ENCODE data around the gene PCDH9.

The PCDH9 gene

DNA sequence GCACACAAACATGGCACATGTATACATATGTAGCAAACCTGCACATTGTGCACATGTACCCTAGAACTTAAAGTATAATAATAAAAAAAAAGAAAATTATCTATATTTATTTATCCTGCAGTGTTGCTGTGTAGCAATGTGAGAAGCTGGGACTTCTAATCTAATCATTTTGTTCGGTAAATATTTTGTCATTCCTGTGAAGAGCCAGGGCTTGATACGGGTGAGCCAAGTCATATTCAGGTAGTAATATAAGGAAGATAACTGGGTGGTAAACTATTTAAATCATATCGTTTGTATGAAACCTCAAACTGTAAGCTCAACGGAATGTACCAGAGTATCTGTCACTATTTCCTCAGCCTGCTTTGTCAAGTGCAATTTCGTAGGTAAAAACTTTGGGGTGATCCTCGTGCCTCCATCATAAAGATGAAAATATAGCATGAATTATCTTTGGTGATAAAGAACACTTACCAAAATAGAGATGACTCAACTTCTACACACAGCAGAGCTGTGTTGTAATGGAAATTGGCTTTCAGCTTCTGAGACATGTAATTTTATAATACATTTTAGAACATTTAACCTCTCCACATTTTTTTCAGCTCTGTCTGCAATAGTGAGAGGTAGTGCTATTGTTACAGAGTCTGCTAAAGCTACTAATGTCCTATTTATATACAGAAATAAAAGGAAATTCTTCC is 92.9 kb downstream of the PCDH9 start:
- Histone ChIP-seq H3K27me3 (replicated peaks) (no peaks in the 10 kb centered on the region), H3K27ac (no peak overlapping the region), H3K4me3 (ENCODE audit: low read depth, low read length) (no peak overlapping the region), H3K36me3 (replicated peaks) (no peaks in the 10 kb centered on the region)
- in situ Hi-C loops (cut with HindIII; ENCODE audit: low pct_ligation_motif_present, low sequenced_read_pairs), result no loop called here
- TF ChIP-seq, protein P1, sequence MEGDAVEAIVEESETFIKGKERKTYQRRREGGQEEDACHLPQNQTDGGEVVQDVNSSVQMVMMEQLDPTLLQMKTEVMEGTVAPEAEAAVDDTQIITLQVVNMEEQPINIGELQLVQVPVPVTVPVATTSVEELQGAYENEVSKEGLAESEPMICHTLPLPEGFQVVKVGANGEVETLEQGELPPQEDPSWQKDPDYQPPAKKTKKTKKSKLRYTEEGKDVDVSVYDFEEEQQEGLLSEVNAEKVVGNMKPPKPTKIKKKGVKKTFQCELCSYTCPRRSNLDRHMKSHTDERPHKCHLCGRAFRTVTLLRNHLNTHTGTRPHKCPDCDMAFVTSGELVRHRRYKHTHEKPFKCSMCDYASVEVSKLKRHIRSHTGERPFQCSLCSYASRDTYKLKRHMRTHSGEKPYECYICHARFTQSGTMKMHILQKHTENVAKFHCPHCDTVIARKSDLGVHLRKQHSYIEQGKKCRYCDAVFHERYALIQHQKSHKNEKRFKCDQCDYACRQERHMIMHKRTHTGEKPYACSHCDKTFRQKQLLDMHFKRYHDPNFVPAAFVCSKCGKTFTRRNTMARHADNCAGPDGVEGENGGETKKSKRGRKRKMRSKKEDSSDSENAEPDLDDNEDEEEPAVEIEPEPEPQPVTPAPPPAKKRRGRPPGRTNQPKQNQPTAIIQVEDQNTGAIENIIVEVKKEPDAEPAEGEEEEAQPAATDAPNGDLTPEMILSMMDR (IDR thresholded peaks at IDR 0.05; ENCODE audit: low read depth, low read length, missing control alignments), result no peak
- no peak for DNase-seq

DNA sequence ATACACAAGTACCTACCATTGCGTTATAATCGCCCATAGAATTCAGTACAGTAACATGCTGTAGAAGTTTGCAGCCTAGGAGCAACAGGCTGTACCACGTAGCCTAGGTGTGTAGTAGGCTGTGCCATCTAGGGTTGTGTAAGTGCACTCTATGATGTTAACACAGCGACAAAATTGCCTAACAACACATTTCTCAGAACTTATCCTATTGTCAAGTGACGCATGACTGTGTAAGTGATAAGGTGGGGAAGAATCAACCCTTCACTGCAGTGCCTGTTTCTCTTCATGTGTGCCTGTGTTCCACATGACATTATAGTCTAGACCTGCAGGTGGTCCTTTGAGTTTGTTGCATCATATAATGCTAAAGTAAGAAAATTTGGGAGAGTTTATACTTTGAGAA is 94.0 kb downstream of the PCDH9 start:
- DNase-seq, result no peak
- Histone ChIP-seq H3K4me3 (ENCODE audit: low read depth, low read length) (no peak overlapping the region), H3K27me3 (replicated peaks) (no peaks in the 10 kb centered on the region), H3K27ac (no peak overlapping the region), H3K36me3 (replicated peaks) (no peaks in the 10 kb centered on the region)
- TF ChIP-seq, protein P1 (IDR thresholded peaks at IDR 0.05; ENCODE audit: low read depth, low read length, missing control alignments), result no peak
- in situ Hi-C loops (cut with HindIII; ENCODE audit: low pct_ligation_motif_present, low sequenced_read_pairs), result no loop called here

DNA sequence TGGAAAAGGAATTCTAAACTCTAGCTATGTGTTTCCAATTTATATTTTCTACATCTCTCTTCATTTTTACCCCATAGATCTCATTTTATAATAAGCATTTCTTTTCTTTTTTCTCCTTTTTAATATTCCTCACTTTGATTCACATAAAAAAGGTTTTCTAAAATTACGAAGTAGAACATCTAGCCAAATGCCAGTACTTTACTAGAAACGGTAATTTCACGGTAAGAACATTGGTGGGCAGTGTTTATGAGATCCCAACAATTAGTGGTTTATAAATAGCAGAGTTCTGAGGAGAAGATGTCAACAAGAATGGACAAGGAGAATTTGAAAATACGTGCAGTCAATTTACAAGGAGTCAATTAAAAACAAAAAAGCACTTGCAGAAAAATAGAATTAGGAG is 94.8 kb downstream of the PCDH9 start:
- DNase-seq, result no peak
- Histone ChIP-seq H3K27me3 (replicated peaks) (no peaks in the 10 kb centered on the region), H3K4me3 (ENCODE audit: low read depth, low read length) (no peak overlapping the region), H3K36me3 (replicated peaks) (no peaks in the 10 kb centered on the region), H3K27ac (no peak overlapping the region)
- in situ Hi-C loops (cut with HindIII; ENCODE audit: low pct_ligation_motif_present, low sequenced_read_pairs), result no loop called here
- TF ChIP-seq, protein P1 (IDR thresholded peaks at IDR 0.05; ENCODE audit: low read depth, low read length, missing control alignments), result no peak

DNA sequence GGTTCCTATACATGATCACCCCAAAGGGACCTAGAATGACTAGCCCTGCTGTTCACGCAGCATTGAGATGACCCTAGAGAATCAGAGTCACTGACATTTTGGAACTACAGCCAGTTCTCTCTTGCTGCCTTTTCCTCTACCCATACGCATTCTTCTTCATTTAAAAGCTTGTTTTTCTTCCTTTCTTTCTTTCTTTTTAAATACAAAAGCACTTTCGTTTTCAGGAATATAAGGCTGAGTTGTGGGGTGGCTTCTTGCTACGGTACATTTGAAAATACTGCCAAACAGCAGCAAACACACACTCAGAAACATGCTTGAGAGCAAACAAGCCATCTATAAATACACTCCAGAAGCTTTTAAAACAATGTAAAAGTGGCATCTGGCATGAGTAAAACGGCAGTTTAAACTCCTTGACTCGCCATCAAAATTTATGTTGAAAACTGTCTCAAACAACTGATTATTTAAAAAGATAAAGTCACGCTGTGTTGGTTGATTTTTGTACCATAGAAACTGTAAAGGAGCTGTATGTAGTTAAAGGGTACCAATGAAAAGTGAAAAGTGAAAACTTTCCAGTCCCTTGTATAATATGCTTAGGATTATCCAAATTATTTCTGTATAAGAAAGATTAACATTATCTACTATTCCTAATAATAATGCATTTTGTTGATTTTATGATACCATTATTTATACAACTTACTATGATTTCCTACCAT is 95.6 kb downstream of the PCDH9 start:
- no peaks in the 10 kb centered on the region for H3K27me3 ChIP-seq (replicated peaks)
- TF ChIP-seq, protein P1 (IDR thresholded peaks at IDR 0.05; ENCODE audit: low read depth, low read length, missing control alignments), result no peak
- in situ Hi-C loops (cut with HindIII; ENCODE audit: low pct_ligation_motif_present, low sequenced_read_pairs), result no loop called here
- peak overlapping the region; percentile 19 for H3K27ac ChIP-seq
- peak overlapping the region; percentile 18 for H3K4me3 ChIP-seq (ENCODE audit: low read depth, low read length)
- no peaks in the 10 kb centered on the region for H3K36me3 ChIP-seq (replicated peaks)
- peak; percentile 9 for DNase-seq

DNA sequence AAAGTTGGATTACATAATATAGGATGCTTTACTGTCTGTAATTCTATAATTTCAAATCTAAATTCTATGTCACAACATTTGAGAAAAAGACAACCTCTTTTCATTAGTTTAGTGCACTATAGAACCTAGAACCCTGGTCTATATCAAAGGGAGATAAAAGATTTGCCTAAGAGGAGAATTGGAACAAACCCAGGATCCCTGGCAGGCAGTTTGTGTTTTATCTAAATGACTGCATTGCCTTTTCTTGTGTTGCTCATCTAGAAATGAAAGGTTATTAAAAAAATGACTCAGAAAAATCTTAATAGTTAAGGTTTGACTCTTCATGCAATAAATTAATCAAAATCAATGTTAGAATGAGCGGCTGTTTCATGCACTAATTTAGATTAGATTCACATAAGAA is 96.7 kb downstream of the PCDH9 start:
- no peak overlapping the region for H3K4me3 ChIP-seq (ENCODE audit: low read depth, low read length)
- no peak for DNase-seq
- H3K27me3 ChIP-seq (replicated peaks), result no peaks in the 10 kb centered on the region
- no peaks in the 10 kb centered on the region for H3K36me3 ChIP-seq (replicated peaks)
- in situ Hi-C loops (cut with HindIII; ENCODE audit: low pct_ligation_motif_present, low sequenced_read_pairs), result no loop called here
- TF ChIP-seq, protein P1 (IDR thresholded peaks at IDR 0.05; ENCODE audit: low read depth, low read length, missing control alignments), result no peak
- no peak overlapping the region for H3K27ac ChIP-seq

All from brain microvascular endothelial cell (primary cell).